HG02973 (cell line): ENCODE data around the gene MYBBP1A.

Experiments
- ATAC-seq: cut with Tn5 transposase; IDR thresholded peaks from one replicate; pipeline ENCODE4 v1.9.1; 2021; ENCODE audit warnings: moderate library complexity; ENCODE audit not compliant: unreplicated experiment

Gene MYBBP1A

DNA sequence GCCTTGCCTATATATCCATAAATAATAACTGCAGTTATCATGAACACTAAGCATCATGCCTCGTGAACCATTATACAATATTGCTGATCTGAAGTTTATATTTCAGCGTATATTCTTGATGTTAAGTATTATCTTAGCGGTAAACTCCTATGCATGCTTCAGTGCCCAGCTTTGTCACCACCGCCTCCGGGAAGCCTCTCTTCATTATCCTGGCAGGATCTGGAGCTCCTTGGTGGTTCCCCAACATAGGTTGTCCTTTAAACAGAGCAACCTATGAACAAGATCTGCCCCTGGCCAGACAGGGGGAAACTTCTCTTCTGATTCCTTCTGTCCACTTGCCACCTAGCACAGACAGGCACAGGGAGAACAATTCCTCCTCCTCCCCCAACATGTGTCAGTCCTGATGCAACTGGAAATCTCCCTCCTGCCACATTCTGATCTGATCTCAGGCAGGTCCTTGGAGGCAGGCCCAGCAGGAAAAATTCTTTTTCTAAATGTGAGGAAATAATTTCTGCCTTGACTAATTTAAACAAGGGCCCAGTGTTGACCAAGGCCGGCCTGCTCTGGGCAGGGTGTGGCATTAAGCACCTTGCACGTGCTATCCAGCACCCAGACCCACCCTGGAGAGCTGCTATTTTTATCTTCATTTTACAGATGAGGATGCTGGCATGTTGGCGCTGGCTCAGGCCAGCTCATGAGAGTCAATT, 34.1 kb downstream of the MYBBP1A start:
- ATAC-seq: no peak

DNA sequence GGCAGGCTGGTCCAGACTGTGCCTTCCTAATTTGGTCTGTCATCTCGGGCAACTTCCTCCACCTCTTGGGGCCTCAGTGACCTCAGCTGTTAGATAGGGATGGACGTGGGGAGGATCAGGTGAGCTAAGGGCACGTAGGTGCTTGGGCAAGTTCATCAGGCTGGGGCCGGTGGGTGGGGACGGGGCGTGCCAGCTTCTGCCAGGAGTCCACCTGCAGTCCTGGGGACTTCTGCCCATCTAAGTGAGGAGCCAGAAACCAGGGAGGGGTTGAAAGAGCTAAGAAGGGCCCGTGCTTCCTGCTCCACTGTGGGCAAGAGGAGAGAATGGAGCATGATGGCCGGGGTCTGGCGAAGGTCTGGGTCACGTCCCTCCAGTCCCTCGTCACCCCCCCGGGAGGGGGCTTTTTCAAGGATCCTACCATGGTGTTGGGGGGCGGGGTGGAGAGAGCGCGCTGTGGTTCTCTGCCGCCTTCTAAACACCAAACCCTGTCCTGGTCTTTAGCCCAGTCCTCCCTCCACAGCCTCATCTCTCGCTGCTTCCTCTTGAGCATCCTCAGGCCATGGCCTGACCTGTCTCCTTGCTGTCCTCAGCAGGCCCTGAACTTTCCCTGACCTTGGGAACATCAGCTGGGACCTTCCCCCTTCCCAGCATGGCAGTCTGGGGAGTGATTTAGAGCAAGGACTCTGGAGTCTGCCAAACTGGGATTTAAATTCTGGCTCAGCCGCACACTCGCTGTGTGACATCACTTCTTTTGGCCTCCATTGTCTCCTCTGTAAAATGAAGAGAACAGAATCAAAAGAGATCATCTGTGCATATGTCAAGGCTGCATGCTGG, 34.9 kb downstream of the MYBBP1A start:
- no peak for ATAC-seq

DNA sequence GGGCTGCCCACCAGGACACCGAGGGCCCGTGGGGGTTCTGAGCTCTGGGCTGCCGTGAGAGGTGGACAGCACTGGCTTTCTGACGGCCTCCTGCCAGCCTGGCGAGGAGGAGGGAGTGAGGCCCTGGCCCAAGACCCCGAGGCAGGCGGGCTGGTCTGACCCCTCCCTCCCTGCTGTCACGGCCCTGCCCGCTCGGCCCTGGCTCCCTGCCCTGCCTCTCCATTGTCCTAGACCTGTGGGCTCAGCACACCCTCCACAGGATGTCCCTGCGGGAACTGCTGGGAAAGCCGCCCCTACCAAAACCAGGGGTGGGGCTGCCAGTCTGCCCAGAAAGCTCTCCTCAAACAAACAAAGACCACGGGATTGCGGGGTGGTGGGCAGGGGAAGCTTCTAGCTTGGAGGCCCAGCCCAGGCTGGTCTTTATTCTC, 35.8 kb downstream of the MYBBP1A start:
- no peak for ATAC-seq

DNA sequence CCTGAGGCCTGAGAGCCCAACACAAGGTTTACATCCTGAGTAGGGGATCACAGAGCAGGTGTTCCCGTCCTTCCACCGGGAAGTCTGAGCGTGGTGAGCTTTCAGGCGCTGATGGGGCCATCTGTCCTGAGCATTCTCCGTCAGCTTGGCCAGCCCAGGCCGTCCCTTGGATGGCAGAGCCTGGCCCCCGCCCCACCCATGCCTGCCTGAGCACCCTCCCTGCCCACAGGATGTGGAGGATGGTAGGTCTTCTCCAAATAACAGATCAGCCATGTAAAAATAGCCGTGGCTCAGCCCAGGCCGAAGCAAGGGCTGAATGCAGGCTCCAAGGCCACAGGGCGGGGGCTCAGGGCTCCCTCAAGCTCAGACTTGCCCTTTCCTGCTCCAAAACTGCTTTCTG, 36.3 kb downstream of the MYBBP1A start:
- ATAC-seq: no peak

DNA sequence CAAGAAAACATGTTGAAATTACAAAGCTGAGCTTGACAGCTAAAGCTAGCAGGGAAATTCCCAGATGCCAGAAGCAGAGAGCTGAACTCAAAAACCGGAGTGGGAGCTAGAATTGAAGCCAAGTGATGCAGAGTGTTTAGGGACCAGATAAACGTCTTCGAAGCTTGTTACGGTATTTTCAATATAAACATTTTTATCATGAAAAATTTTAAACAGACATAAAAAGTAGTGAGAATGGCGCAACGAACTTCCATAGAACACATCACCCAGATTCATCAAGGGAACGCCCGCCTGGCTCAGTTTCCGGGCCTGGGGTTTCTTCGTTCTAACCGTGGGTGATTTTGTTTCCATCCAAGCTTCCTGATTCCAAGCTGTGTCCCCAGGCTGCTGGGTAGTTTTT, 38.4 kb downstream of the MYBBP1A start:
- ATAC-seq: no peak

DNA sequence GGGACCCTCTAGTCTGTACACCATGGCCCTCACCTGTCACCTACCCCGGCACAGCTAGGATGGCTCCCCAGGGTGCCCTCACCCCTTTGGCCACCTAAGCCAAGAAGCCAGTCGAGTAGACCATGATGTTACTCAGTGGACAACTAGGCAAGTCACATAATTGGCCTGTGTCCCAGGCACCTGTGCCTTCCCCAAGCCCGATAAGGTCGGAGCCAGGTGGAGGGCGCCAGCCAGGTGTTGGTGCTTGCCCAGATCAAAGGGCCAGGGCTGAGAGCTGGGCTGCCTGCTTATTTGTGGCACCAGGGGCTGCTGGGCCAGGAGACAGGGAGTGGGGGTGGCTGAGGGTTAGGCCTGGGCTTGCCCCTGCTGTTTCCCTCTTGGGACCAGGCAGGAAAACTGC, 39.7 kb downstream of the MYBBP1A start:
- no peak for ATAC-seq

DNA sequence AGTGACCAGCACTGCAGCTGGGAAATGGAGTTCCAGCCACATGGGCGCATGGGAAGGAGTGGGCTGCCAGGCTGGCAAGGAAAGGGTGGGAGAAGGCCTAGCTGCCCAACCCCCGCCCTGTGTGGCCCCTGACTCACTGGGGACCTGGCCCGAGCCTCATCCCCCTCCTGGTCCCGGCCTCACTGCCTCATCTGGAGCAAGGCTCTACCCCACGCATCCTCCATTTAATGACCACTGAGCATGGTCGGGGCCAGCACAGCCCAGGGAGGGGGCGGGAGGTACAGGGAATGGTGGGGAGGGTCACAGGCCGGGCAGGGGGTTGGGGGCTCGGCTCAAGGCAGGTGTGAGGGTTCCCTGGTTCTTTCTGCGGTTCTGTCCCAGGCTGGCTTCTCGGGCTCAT, 40.4 kb downstream of the MYBBP1A start:
- no peak for ATAC-seq

DNA sequence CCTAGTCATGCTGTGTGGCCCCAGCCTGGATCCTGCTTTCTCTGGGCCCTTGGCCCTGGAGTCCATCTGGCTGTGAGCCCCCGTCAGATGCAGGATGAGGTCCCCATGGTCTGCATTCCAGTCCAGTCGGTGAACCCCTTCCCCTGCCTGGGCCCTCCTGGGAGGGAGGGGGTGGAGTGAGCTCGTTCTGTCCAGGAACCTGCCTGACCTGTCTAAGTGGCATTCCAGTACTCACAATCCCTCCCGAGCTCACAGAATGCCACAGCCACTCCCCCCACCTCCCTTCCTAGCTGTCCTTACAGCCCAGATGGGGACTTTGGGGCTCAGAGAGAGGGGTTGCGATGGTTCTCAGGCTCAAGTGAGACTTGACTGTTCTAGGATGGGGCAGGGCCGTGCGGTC, 41.0 kb downstream of the MYBBP1A start:
- no peak for ATAC-seq

DNA sequence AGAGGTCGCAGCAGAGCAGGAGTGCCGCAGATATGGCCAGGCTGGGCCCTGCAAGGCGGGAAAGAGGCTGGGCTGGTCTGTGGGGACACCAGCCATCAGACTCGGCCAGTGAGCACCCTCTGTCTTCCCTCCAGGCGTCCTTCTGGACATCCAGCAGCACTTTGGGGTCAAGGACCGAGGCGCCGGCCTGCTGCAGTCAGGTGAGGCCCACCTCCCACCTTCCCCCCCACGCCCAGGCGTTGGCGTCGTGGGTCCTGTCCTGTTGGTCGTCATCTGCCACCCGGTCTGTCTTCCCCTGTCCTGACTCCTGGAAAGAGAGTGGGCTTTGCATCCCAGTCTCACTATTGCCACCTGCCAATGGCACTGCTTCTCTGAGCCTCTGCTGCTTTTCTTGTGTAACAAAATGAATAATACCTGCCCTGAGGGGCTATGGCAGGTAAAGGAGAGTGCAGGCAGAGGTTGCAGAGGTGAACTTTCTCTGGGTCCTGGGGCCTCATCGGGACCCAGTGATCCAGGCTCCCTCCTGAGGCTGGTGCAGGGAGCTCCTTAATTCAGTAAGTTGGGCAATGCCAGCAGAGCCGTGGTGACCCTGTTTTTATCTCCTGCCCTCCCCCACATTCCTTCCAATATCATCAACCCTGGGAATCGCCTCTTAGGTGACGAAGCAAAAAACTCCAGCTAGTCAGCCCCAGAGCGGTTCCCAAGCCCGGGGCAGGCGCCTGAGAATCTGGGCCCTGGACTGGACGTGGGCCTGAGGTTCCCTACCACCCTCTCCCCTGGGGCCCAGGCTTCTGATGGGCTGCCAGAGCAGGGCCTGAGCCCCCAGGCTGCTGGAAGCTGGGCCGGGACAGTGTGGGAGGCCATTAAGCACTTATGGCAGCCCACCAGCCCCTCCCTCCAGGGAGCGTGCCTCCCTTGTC, 41.8 kb downstream of the MYBBP1A start:
- ATAC-seq: no peak

DNA sequence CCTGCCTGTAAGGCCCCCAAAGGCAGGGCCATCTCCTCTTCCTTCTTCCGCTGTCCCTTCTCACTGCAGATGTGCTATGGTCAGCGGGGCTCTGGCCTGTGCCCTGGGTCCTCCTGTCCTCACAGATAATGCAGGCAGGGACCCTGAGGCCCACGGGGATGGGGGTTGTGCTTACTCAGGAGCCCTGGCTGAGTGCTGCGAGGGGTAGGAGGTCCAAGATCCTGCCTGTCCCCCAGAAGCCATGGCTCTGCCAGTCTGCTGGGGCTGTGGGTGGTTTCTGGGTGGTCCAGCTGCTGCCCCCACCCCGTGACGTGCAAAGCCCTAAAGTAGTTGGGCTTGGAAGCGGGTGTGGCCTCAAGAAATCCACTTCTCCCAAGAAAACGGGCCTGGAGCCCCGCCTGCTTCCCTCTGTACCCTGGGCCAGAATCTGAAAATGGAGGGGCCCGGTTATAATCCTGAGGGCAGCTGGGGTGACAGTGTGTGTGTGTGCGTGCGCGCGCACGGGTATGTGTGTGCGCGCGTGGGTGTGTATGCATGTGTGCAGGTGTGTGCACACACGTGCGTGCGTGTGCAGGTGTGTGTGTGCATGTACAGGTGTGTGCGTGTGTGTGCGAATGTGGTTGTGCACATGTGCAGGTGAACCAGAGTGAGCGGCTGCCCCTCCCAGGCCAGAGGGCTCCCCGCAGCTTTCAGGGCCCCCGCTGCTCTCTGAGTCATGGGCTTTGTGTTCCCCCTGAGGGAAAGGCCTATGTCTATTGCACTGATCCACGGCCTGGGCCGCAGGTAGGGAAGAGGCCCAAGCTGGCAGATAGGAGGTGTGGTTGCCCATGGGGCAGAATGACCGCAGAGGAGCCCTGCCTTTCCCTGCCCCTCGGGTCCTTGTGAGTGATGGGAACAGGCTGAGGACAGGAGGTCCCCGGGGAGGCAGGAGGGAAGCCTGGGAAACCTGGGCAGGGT, 42.8 kb downstream of the MYBBP1A start:
- ATAC-seq: no peak

DNA sequence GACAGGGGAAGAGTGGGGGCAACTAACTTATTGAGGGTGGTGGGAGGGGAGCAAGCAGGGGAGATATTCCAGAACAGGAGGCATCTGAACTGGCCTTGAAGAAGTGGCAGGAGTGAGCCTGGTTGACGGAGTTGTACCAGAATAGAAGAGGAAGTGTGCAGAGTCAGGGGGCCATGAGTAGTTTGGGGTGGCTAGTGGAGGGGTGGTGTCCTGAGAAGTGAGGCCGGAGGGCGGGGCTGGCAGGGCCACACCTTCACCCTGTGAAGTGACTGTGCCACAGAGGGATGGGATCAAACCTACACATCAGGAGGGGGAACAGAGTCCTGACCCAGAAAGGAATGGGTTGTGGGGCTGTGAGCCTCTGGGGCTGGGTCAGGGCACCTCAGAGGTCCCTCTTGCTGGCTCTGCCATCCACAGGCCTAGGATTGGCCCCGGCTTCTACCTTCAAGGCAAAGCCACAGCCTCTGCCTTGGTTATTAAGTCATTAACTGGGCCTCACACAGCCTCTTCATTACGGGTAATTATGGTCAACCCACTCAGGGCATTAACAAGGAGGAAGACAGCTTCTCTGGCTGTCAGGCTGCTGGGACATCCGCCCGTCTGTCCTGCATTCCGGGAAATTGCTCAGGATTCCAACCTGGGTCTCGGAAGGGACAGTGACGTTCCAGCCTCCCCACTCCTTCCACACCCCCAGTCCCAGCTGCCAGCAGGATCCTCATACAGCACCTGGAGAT, 43.8 kb downstream of the MYBBP1A start:
- no peak for ATAC-seq

DNA sequence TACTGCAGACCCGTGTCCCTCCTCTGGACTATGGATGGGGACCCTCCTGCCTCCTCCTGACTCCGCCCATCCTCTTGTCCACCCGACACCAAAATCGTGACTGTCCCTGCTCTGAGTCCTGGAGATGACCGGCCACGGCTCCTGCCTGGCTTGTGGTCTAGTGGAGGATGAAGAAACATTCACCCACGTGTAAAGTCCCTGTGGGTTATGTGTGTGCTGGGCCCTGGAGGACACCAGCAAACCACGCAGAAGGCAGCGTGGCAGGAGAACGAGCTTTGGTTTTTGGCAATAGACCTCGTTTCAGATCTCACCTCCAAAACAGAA, 44.6 kb downstream of the MYBBP1A start:
- ATAC-seq: no peak

DNA sequence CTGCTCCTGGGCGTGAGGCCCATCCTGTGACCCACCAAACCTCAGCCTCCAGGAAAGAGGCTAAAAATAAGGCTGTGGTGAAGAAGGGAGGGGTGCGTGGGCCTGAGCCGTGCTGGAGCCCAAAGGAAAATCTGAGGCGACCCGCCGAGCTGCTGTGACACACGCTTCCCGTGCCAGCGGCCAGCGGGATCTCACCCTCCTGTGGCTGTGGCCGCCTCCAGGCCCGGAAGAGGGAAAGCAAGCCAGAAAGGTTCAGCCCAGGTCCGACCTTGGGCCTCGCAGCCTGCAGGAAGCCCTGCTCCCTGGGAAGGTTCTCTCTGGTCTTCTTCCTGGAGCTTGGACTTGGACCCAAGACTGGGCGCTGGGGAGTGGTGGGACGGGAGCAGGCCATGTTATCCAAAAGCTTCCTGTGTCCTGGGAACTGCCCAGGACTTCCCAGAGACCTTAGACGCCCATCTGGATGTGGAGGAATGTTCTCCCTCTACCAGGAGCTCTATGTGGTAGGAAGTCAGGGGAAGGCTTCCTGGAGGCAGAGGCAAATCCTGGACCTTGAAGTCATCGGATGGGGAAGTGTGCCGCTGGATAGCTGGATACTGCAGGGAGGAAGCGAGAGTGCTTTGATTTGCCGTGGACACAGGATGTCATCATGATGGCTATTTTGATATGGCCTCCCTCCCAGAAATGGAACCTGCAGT, 45.1 kb downstream of the MYBBP1A start:
- ATAC-seq: no peak

DNA sequence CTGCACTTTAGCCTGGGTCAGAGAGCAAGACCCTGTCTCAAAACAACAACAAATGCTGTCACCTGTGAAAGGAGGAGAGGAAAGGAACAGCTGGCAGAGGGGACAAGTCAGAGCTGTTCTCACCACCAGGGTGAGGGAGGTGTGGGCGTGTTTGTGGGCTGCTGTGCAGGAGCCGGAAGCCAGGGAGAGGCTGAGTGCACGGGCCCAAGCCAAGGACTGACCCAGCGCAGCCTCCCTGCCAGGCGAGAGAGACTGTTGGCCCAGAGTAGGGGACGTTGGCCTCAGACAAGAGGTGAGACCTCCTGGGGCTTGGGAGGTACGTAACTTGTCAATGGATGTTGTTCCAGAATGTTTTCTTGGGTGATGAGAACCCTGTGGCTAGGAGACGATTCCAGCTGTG, 45.8 kb downstream of the MYBBP1A start:
- no peak for ATAC-seq

DNA sequence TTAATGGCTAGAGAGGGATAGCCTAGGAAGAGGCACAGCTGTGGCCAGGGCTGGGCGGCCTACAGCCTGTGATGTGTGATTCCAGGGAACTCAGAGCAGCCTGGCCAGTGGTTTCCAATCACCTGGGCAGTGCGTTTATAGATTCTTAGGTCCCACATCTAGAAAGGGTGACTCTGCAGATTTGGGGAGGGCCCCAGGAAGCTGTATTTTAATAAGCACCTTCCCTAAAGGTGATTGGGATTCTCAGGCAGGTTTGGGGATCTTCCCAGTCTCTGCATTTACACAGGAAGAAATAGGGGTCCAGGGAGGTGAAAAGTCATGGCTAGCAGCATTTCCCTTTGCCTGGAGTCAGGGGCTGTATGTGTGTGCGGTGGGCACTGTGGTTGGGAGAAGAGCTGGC, 47.0 kb downstream of the MYBBP1A start:
- ATAC-seq: no peak

DNA sequence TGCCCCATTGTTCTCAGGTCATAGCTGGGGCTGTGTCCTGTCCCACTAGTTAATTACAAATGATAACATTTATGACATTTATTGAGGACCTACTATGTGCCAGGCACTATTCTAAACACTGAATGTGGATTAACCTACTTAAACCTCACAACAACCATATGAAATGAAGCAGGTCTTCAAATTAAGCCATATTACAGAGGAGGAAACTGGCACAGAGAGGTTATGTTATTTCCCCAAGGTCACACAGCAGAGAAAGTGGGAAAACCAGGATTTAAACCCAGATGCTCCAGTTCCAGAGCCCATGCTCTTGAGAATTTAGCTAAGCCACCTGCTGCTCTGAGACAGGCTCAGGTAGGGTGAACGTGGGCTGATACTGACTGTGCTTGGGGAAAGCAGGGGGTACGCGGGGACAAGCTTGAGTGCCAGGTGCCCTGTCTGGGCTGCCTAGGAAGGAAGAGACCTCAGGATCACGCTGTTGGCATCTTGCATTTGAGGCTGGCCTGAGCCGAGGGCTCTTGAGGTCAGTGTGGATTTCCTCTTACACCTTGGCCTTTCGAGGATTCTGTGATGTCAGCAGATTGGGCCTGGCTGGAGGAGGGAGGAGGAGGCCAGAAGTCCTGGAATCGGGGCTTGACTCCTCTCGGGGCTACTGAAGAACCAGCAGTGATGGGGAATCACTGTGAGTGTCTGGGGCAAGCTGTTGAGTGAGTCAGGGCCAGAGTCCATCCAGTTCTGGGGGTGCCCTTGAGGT, 47.6 kb downstream of the MYBBP1A start:
- ATAC-seq: no peak

DNA sequence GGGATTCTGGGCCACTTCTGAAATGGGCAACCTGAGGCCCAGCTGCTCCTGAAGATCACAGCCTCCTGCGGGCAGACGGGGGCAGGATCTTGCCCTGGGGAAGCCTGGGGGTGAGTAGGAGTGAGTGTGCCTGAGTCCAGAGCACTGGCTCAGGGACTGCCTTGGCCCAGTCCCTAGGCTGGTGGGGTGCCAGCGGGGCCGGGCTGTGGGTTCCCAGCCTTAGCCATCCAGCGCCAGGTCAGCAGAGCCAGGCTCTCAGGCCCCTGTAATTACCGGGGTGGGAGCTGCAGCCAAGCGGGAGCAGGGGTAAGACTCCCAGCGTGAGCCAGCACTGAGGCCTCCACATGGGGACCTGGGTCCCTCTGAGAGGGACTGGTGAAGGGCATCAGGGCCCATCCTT, 48.3 kb downstream of the MYBBP1A start:
- no peak for ATAC-seq

DNA sequence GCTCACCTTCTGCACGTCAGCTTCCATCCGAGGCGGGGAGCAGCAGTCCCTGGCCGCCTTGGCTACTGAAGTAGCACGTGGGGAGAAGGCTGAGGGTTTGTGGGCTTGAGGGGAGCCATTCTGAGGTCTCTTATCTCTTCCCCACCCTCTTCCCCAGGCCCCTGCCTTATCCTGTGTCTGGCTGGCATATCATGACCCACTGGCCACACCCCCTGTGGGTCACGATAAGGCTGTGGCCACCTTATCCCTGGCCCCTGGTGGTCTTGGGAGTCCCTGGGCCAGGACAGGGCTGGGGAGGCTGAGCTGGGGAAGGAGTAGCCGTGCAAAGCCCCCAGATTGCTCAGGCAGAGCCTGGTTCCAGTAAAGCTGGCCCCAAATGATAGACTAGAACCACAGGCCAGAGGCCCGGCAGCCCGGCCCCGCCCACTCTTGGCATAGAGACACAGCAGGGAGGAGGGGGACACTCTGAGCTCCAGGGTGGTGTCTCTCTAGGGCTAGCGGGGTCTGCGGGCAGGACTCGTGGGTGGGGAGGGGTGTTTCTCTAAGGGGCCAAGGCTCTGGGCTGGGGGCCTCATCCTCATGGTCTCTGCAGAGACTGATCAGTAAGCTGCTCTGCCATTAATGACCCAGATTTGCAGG, 48.9 kb downstream of the MYBBP1A start:
- ATAC-seq: no peak
